Tibial nerve (tissue), 4 donors: ENCODE data around the gene ALDH7A1. TPM values are rescaled to one million over a fixed set of nuclear protein-coding genes. Genes with fewer than 3 reads are reported as not detected.
A peak's percentile ranks its signal among the peaks of the same experiment; 100 is the strongest.

ENCODE experiments used
- DNase-seq, 2 donors: peaks; one replicate each; pipeline ENCODE4 v3.0.0-alpha.2; 2019; ENCODE audit warnings: low spot score in 2 of 2
- H3K27ac ChIP-seq, 4 donors: fragments of 200-600 bp; sonication (generic) in 3 of 4; one replicate each; pipeline ENCODE4 v1.5.1; 2017 to 2019; ENCODE audit warnings: mild to moderate bottlenecking in 1 of 4
- H3K27me3 ChIP-seq, 2 donors: fragments of 200-600 bp; sonication (generic) in 1 of 2; one replicate each; pipeline versions ENCODE4 v1.5.1 to v1.6.0; 2017 to 2019
- H3K36me3 ChIP-seq, 3 donors: fragments of 200-600 bp; sonication (generic); one replicate each; pipeline ENCODE4 v1.5.1; 2018 to 2019
- H3K4me1 ChIP-seq, 4 donors: fragments of 200-600 bp; sonication (generic) in 3 of 4; one replicate each; pipeline ENCODE4 v1.5.1; 2017 to 2019
- H3K4me3 ChIP-seq, 4 donors: fragments of 200-600 bp; sonication (generic) in 3 of 4; one replicate each; pipeline ENCODE4 v1.5.1; 2017 to 2019; ENCODE audit warnings: mild to moderate bottlenecking in 1 of 4, moderate library complexity in 1 of 4
- H3K9me3 ChIP-seq, 4 donors: fragments of 200-600 bp; sonication (generic) in 3 of 4; one replicate each; pipeline ENCODE4 v1.5.1; 2017 to 2019
- CTCF ChIP-seq, 5 experiments: fragments of 200-600 bp in 3 of 5; fragments of 450-650 bp in 2 of 5; sonication (generic) in 3 of 5; IDR thresholded peaks; one replicate each; pipeline ENCODE4 v1.5.1; 2016 to 2019; ENCODE audit warnings: antibody characterized with exemption in 5 of 5, mild to moderate bottlenecking in 3 of 5, moderate library complexity in 2 of 5
- EP300 ChIP-seq, 2 donors: sonication (generic); formaldehyde crosslinking; IDR thresholded peaks; one replicate each; pipeline ENCODE4 v1.6.1; 2017; ENCODE audit warnings: antibody characterized with exemption in 2 of 2, mild to moderate bottlenecking in 1 of 2
- POLR2A ChIP-seq, 2 donors: fragments of 450-650 bp; IDR thresholded peaks; one replicate each; pipeline ENCODE4 v1.6.1; 2017; ENCODE audit warnings: antibody characterized with exemption in 2 of 2, mild to moderate bottlenecking in 2 of 2, moderate library complexity in 2 of 2
- WGBS, 2 donors: methylation state at CpG; one replicate each; pipeline ENCODE4 v1.1.5; 2018; 5-methylcytosine and 5-hydroxymethylcytosine counted together
- total RNA-seq, 4 donors: library from RNA; depleted of rRNA; stranded (reverse); fragments of >200 nt; gene quantifications; one replicate each; pipeline ENCODE4 v1.1.0, GENCODE V29; 2016

The ALDH7A1 gene
- total RNA-seq, 4 donors from 2014 or later, result 20.7 to 41.0 (median 32.9) TPM

GRCh38 chr5:126544087-126544740 is 50.8 kb downstream of the ALDH7A1 start:
- no peak overlapping the region for H3K4me3 ChIP-seq
- H3K36me3 ChIP-seq, result peaks cover 0 to 52% (median 13%) of the 10 kb centered on the region in 3 donors
- H3K27ac ChIP-seq, result no peak overlapping the region
- TF ChIP-seq CTCF (IDR thresholded peaks at IDR 0.05) (peak in 3 of 5 experiments; percentile 27 to 31 (median 27)), EP300 (IDR thresholded peaks at IDR 0.05) (no peak), POLR2A (IDR thresholded peaks at IDR 0.05) (no peak)
- WGBS, 2 donors, result 74 to 79% methylated on average over 11 to 12 of the region's 12 CpGs
- DNase-seq, result no peak
- H3K9me3 ChIP-seq, result no peaks in the 10 kb centered on the region
- H3K27me3 ChIP-seq, result no peaks in the 10 kb centered on the region
- H3K4me1 ChIP-seq, result peaks cover 0 to 2% (median 0%) of the 10 kb centered on the region in 4 donors

- peaks cover 0 to 47% (median 13%) of the 10 kb centered on the region in 3 donors for H3K36me3 ChIP-seq
- 94 to 96% methylated on average over 2 of the region's 2 CpGs for WGBS, 2 donors
- TF ChIP-seq CTCF (IDR thresholded peaks at IDR 0.05), result no peak
- no peak for TF ChIP-seq POLR2A (IDR thresholded peaks at IDR 0.05)
- no peak for TF ChIP-seq EP300 (IDR thresholded peaks at IDR 0.05)
Observed at GRCh38 chr5:126543660-126544059, 51.4 kb downstream of the ALDH7A1 start.

GRCh38 chr5:126543009-126543408 is 52.0 kb downstream of the ALDH7A1 start:
- no peak for DNase-seq
- H3K27ac ChIP-seq, result no peak overlapping the region
- WGBS, 2 donors, result 77 to 96% methylated on average over 1 of the region's 1 CpG
- H3K36me3 ChIP-seq, result peaks cover 0 to 40% (median 7%) of the 10 kb centered on the region in 3 donors
- TF ChIP-seq CTCF (IDR thresholded peaks at IDR 0.05) (no peak), POLR2A (IDR thresholded peaks at IDR 0.05) (no peak), EP300 (IDR thresholded peaks at IDR 0.05) (no peak)
- H3K27me3 ChIP-seq, result no peaks in the 10 kb centered on the region
- H3K4me1 ChIP-seq, result peaks cover 0 to 12% (median 0%) of the 10 kb centered on the region in 4 donors
- no peaks in the 10 kb centered on the region for H3K9me3 ChIP-seq
- no peak overlapping the region for H3K4me3 ChIP-seq

More at GRCh38 chr5:126543660-126544059, 51.4 kb downstream of the ALDH7A1 start:
- Histone ChIP-seq H3K9me3 (no peaks in the 10 kb centered on the region), H3K27ac (no peak overlapping the region), H3K27me3 (no peaks in the 10 kb centered on the region), H3K4me3 (no peak overlapping the region), H3K4me1 (peaks cover 0 to 8% (median 0%) of the 10 kb centered on the region in 4 donors)
- DNase-seq, result no peak

- 47 to 69% methylated on average over 2 of the region's 2 CpGs for WGBS, 2 donors
Observed at GRCh38 chr5:126542441-126542840, 52.6 kb downstream of the ALDH7A1 start.

More at GRCh38 chr5:126542441-126542840, 52.6 kb downstream of the ALDH7A1 start:
- TF ChIP-seq CTCF (IDR thresholded peaks at IDR 0.05), result no peak
- TF ChIP-seq POLR2A (IDR thresholded peaks at IDR 0.05), result no peak
- no peak for TF ChIP-seq EP300 (IDR thresholded peaks at IDR 0.05)
- Histone ChIP-seq H3K4me3 (no peak overlapping the region), H3K9me3 (no peaks in the 10 kb centered on the region), H3K27me3 (no peaks in the 10 kb centered on the region), H3K36me3 (peaks cover 0 to 35% (median 6%) of the 10 kb centered on the region in 3 donors), H3K4me1 (peaks cover 0 to 12% (median 0%) of the 10 kb centered on the region in 4 donors), H3K27ac (no peak overlapping the region)
- DNase-seq, result no peak
